Esophagus squamous epithelium (tissue), 4 donors: ENCODE results near the gene JPT2.
"Not testable (repeated sequence)": the region's sequence is repeated elsewhere in the genome, so short reads cannot be mapped to it uniquely, and the experiment has no call there.

Source experiments
- POLR2A ChIP-seq, 4 donors: fragments of 450-650 bp; IDR thresholded peaks; one replicate each; pipeline ENCODE4 v1.6.1; 2017; ENCODE audit warnings: antibody characterized with exemption in 4 of 4, mild to moderate bottlenecking in 4 of 4, moderate library complexity in 3 of 4
- TF ChIP-seq, protein P1 (sequence below), 6 experiments: fragments of 450-650 bp in 4 of 6; fragments of 200-600 bp in 2 of 6; sonication (generic) in 2 of 6; IDR thresholded peaks; one replicate each; pipeline ENCODE4 v1.5.1; 2016 to 2019; ENCODE audit warnings: antibody characterized with exemption in 6 of 6, mild to moderate bottlenecking in 4 of 6, moderate library complexity in 4 of 6

DNA sequence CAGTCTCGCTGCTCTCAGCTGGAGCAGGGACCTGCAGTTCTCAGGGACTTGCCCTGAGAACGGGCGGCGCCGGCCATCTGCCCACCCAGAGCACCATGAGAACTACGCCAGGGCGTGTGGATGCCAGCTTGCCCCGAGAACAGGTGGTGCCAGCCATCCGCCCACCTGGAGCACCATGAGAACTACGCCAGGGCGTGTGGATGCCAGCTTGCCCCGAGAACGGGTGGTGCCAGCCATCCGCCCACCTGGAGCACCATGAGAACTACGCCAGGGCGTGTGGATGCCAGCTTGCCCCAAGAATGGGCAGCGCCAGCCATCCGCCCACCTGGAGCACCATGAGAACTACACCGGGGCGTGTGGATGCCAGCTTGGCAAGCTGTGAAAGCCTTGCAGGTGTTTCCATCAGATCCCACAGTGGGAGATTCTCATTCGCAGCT is 54.5 kb downstream of the JPT2 start:
- TF ChIP-seq, protein P1, sequence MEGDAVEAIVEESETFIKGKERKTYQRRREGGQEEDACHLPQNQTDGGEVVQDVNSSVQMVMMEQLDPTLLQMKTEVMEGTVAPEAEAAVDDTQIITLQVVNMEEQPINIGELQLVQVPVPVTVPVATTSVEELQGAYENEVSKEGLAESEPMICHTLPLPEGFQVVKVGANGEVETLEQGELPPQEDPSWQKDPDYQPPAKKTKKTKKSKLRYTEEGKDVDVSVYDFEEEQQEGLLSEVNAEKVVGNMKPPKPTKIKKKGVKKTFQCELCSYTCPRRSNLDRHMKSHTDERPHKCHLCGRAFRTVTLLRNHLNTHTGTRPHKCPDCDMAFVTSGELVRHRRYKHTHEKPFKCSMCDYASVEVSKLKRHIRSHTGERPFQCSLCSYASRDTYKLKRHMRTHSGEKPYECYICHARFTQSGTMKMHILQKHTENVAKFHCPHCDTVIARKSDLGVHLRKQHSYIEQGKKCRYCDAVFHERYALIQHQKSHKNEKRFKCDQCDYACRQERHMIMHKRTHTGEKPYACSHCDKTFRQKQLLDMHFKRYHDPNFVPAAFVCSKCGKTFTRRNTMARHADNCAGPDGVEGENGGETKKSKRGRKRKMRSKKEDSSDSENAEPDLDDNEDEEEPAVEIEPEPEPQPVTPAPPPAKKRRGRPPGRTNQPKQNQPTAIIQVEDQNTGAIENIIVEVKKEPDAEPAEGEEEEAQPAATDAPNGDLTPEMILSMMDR (IDR thresholded peaks at IDR 0.05) = not testable (repeated sequence)
- not testable (repeated sequence) for TF ChIP-seq POLR2A (IDR thresholded peaks at IDR 0.05)
